Stimulated activated naive CD8-positive, alpha-beta T cell treated with anti-CD3 and anti-CD28 coated beads, Interleukin-15, Interleukin-2, amounts not matched to agents 100 ng/mL and 50 ng/mL, for 24 hours (primary cell): Measurements from ENCODE around the gene RERE.
"Not testable (repeated sequence)": the region's sequence is repeated elsewhere in the genome, so short reads cannot be mapped to it uniquely, and the experiment has no call there.

Experiments used
- H3K27ac Mint-ChIP-seq: one replicate; pipeline ENCODE4 v1.8.0; 2021; ENCODE audit warnings: mild to moderate bottlenecking, mixed read lengths
- H3K27me3 Mint-ChIP-seq: one replicate; pipeline ENCODE4 v1.8.0; 2021; ENCODE audit warnings: mixed read lengths
- H3K36me3 Mint-ChIP-seq: one replicate; pipeline ENCODE4 v1.8.0; 2021; ENCODE audit warnings: low read depth, mixed read lengths
- H3K4me1 Mint-ChIP-seq: one replicate; pipeline ENCODE4 v1.8.0; 2021; ENCODE audit warnings: low read depth, mixed read lengths
- H3K4me3 Mint-ChIP-seq: one replicate; pipeline ENCODE4 v1.8.0; 2021; ENCODE audit warnings: mild to moderate bottlenecking, mixed read lengths
- H3K9me3 Mint-ChIP-seq: one replicate; pipeline ENCODE4 v1.8.0; 2021; ENCODE audit warnings: mixed read lengths

The RERE gene

GRCh38 chr1:8695442-8695841 lies 122.0 kb downstream of the RERE start:
- not testable (repeated sequence) for H3K27me3 Mint-ChIP-seq, H3K27ac Mint-ChIP-seq, H3K36me3 Mint-ChIP-seq, H3K9me3 Mint-ChIP-seq, H3K4me3 Mint-ChIP-seq
- H3K4me1 Mint-ChIP-seq: peaks cover 36% of the 10 kb centered on the region

GRCh38 chr1:8693107-8693506 lies 124.3 kb downstream of the RERE start:
- H3K27ac Mint-ChIP-seq: no peak overlapping the region
- H3K9me3 Mint-ChIP-seq: no peaks in the 10 kb centered on the region
- peaks cover 4% of the 10 kb centered on the region for H3K36me3 Mint-ChIP-seq
- H3K4me3 Mint-ChIP-seq: no peak overlapping the region
- peaks cover 36% of the 10 kb centered on the region for H3K4me1 Mint-ChIP-seq
- no peaks in the 10 kb centered on the region for H3K27me3 Mint-ChIP-seq

- no peak overlapping the region for H3K4me3 Mint-ChIP-seq
- no peaks in the 10 kb centered on the region for H3K9me3 Mint-ChIP-seq
Observed at GRCh38 chr1:8691662-8692061, 125.8 kb downstream of the RERE start.

GRCh38 chr1:8690253-8690525 lies 127.3 kb downstream of the RERE start:
- no peak overlapping the region for H3K4me3 Mint-ChIP-seq
- H3K27ac Mint-ChIP-seq: no peak overlapping the region
- H3K36me3 Mint-ChIP-seq: peaks cover 4% of the 10 kb centered on the region
- no peaks in the 10 kb centered on the region for H3K9me3 Mint-ChIP-seq
- H3K4me1 Mint-ChIP-seq: peaks cover 55% of the 10 kb centered on the region
- H3K27me3 Mint-ChIP-seq: no peaks in the 10 kb centered on the region

More at GRCh38 chr1:8691662-8692061, 125.8 kb downstream of the RERE start:
- Mint-ChIP-seq H3K4me1 (peaks cover 50% of the 10 kb centered on the region), H3K27ac (no peak overlapping the region), H3K27me3 (no peaks in the 10 kb centered on the region), H3K36me3 (peaks cover 4% of the 10 kb centered on the region)

- H3K9me3 Mint-ChIP-seq: no peaks in the 10 kb centered on the region
- H3K27ac Mint-ChIP-seq: no peak overlapping the region
- no peak overlapping the region for H3K4me3 Mint-ChIP-seq
- H3K36me3 Mint-ChIP-seq: peaks cover 4% of the 10 kb centered on the region
- H3K4me1 Mint-ChIP-seq: peaks cover 53% of the 10 kb centered on the region
- no peaks in the 10 kb centered on the region for H3K27me3 Mint-ChIP-seq
Observed at GRCh38 chr1:8689431-8690252, 127.8 kb downstream of the RERE start.

- H3K4me1 Mint-ChIP-seq: peaks cover 50% of the 10 kb centered on the region
- no peaks in the 10 kb centered on the region for H3K27me3 Mint-ChIP-seq
- H3K36me3 Mint-ChIP-seq: no peaks in the 10 kb centered on the region
- no peak overlapping the region for H3K27ac Mint-ChIP-seq
- H3K4me3 Mint-ChIP-seq: no peak overlapping the region
- H3K9me3 Mint-ChIP-seq: no peaks in the 10 kb centered on the region
Observed at GRCh38 chr1:8687538-8687937, 129.9 kb downstream of the RERE start.

- Mint-ChIP-seq H3K27me3 (no peaks in the 10 kb centered on the region), H3K27ac (no peak overlapping the region), H3K4me1 (peaks cover 50% of the 10 kb centered on the region), H3K9me3 (no peaks in the 10 kb centered on the region), H3K36me3 (no peaks in the 10 kb centered on the region), H3K4me3 (no peak overlapping the region)
Observed at GRCh38 chr1:8687039-8687438, 130.4 kb downstream of the RERE start.

- no peaks in the 10 kb centered on the region for H3K36me3 Mint-ChIP-seq
- peaks cover 47% of the 10 kb centered on the region for H3K4me1 Mint-ChIP-seq
- H3K27me3 Mint-ChIP-seq: no peaks in the 10 kb centered on the region
- no peaks in the 10 kb centered on the region for H3K9me3 Mint-ChIP-seq
- no peak overlapping the region for H3K4me3 Mint-ChIP-seq
- H3K27ac Mint-ChIP-seq: no peak overlapping the region
Observed at GRCh38 chr1:8685463-8685862, 132.0 kb downstream of the RERE start.

- H3K9me3 Mint-ChIP-seq: no peaks in the 10 kb centered on the region
- H3K27ac Mint-ChIP-seq: no peak overlapping the region
- no peaks in the 10 kb centered on the region for H3K36me3 Mint-ChIP-seq
- no peak overlapping the region for H3K4me3 Mint-ChIP-seq
- peaks cover 41% of the 10 kb centered on the region for H3K4me1 Mint-ChIP-seq
- no peaks in the 10 kb centered on the region for H3K27me3 Mint-ChIP-seq
Observed at GRCh38 chr1:8684590-8684989, 132.8 kb downstream of the RERE start.

- H3K4me3 Mint-ChIP-seq: no peak overlapping the region
- no peaks in the 10 kb centered on the region for H3K27me3 Mint-ChIP-seq
- H3K27ac Mint-ChIP-seq: peak overlapping the region; percentile 38
- peaks cover 4% of the 10 kb centered on the region for H3K36me3 Mint-ChIP-seq
- no peaks in the 10 kb centered on the region for H3K9me3 Mint-ChIP-seq
- H3K4me1 Mint-ChIP-seq: peaks cover 33% of the 10 kb centered on the region
Observed at GRCh38 chr1:8682573-8682972, 134.9 kb downstream of the RERE start.

GRCh38 chr1:8681911-8682310 lies 135.5 kb downstream of the RERE start:
- Mint-ChIP-seq H3K9me3 (no peaks in the 10 kb centered on the region), H3K36me3 (peaks cover 7% of the 10 kb centered on the region), H3K27ac (peak overlapping the region; percentile 38), H3K27me3 (no peaks in the 10 kb centered on the region), H3K4me3 (no peak overlapping the region), H3K4me1 (peaks cover 32% of the 10 kb centered on the region)

- H3K27ac Mint-ChIP-seq: no peak overlapping the region
- H3K9me3 Mint-ChIP-seq: no peaks in the 10 kb centered on the region
- no peak overlapping the region for H3K4me3 Mint-ChIP-seq
- H3K36me3 Mint-ChIP-seq: peaks cover 10% of the 10 kb centered on the region
- no peaks in the 10 kb centered on the region for H3K27me3 Mint-ChIP-seq
- H3K4me1 Mint-ChIP-seq: peaks cover 33% of the 10 kb centered on the region
Observed at GRCh38 chr1:8680664-8681650, 136.5 kb downstream of the RERE start.

- H3K4me1 Mint-ChIP-seq: peaks cover 30% of the 10 kb centered on the region
- no peaks in the 10 kb centered on the region for H3K9me3 Mint-ChIP-seq
- H3K27me3 Mint-ChIP-seq: no peaks in the 10 kb centered on the region
- no peak overlapping the region for H3K4me3 Mint-ChIP-seq
- H3K36me3 Mint-ChIP-seq: peaks cover 10% of the 10 kb centered on the region
- H3K27ac Mint-ChIP-seq: no peak overlapping the region
Observed at GRCh38 chr1:8679929-8680663, 137.3 kb downstream of the RERE start.

- Mint-ChIP-seq H3K4me1 (peaks cover 31% of the 10 kb centered on the region), H3K36me3 (peaks cover 10% of the 10 kb centered on the region), H3K9me3 (no peaks in the 10 kb centered on the region), H3K27me3 (no peaks in the 10 kb centered on the region), H3K27ac (no peak overlapping the region), H3K4me3 (no peak overlapping the region)
Observed at GRCh38 chr1:8679395-8679800, 138.0 kb downstream of the RERE start.
